Left hindlimb (tissue), 1 donor: ENCODE measurements around the gene TLE3.
"Not testable (repeated sequence)": the region's sequence is repeated elsewhere in the genome, so short reads cannot be mapped to it uniquely, and the experiment has no call there.

Experiments used
- DNase-seq: peaks from one replicate; pipeline ENCODE4 v3.0.0-alpha.2; 2018

Gene TLE3

DNA sequence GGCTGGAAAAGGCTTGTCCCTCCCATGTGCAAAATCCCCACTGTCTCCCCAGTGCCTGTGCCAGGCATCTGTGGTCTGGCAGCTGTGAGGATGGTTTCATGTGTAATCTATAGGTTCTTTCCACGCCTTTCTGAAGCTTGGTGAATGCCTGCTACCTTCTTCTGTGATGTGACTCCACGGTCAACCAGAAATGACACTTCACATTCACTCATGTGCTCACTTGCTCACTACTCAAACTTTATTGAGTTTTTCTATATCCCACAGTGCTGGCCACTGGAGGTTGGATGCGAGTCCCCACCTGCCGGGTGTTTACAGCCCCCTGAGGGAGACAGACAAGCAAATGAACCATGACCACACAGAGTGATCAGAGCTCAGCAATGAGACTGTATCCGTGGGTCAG, 27.9 kb upstream of the TLE3 start:
- DNase-seq, result no peak

DNA sequence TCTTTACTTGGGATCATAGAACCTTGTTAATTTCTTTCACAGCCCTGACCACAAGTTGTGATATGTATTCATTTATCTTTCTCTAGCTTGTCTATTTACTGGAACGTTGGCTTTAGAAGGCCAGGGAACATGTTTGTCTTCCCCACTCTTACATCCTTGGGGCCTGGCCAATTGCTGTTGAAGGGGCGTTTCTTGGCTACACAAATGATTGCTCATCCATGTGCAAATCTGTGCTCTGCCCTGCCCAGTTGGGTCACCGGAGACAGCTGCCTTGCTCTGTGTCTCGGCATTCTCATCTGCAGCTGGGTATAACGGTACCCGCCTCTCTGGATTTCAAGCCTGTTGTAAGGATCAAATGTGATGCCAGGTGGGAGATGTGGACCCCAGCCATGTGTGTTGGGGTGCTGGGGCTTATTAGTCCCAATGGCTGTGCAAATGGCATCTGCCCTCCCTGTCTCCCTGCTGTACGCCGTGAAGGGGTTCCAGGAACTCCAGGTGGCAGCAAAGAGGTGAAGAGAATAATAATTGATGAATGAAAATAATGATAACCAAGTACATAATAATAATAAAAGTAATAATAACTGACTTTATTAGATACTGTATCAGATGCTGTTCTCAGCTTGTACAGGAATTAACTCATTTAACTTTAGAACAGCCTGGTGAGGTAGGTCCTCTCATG, 24.0 kb upstream of the TLE3 start:
- peak; percentile 75 for DNase-seq

DNA sequence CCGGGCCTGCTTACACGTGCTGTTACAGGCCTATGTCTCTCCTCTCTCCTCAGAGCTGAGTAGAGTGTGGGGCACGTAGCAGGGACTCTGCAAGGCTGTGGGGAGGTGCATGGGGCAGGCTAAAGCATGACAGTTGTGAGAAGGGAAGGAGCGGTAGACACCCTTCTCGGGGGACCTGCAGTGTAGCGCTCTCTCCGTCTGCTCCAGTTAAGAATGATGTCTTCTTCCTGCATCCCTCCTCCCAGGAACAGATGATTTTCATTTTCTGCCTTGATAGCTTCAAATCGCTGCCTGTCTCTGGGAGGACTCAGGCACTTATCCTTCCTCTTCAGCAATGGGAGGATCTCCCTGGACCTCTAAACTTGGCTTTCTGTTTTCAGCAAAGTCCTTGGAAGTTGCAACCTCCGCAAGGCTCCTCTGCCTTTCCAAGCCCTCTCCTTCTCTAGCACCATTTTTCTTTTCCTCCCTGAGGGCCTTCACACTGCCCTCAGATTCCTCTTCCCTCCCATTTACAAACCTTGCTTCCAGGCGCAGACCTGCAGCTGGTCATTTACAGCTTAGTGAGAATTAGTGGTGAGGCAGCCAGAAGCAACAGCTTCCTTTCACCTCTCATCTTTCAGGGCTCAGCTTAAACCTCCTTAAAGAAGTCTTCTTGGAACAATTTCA, 23.4 kb upstream of the TLE3 start:
- peak; percentile 53 for DNase-seq

DNA sequence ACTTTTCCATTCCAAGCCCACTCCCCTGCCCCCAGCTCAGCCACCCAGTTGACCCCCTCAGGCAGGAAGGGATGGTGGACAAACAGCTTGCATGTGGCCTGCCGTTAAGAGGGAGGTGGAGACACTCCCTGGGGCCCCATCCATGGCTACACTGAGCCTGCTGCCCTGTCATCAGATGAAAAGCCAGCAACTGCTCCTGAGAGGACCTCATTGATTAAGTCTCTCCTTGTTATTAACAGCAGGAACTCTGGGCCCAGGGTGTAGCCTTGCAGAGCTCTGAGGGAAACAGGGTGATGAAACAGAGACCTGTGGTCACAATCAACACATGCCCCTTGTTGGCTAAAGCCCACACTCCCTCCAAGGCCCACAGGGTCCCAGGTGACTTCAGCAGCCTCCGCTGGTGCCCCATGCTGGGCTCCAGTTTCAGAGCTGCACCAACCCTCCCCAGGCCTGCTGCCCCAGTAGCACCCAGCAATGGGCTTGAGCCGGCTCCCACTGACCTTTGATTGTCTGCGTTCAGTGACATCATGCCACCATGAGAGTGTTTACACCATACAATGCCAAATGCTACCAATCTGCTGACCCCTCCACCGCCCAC, 22.3 kb upstream of the TLE3 start:
- no peak for DNase-seq

DNA sequence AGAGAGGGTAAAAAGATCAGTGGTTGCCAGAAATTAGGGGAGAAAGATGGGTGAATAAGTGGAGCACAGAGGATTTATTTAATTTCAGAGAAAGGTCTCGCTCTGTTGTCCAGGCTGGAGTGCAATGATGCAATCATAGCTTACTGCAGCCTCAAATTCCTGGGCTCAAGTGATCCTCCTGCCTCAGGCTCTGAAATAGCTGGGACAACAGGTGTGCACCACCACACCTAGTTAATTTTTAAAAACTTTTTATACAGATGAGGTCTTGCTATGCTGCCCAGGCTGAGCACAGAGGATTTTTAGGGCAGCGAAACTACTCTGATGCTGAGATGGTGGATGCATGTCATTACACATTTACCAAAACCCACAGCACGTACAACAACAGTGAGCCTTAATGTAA, 20.9 kb upstream of the TLE3 start:
- DNase-seq, result no peak

DNA sequence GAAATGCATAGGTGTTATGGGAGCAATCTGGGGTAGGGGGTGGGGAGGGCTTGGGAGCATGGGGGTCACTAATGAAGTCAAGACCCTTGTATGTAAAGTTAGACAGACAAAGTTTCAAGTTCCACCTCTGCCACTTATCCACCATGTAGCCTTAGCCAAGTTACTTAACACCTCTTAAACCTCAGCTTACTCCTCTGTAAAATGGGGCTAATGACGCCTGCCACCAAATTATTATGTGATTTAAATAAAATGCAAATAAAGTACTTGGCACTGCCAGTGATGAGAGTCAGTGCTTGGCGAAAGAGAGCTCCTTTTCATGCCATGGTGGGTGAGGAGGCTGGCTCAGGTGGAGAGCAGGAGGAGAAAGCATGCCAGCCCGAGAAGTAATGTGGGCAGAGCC, 18.6 kb upstream of the TLE3 start:
- no peak for DNase-seq

DNA sequence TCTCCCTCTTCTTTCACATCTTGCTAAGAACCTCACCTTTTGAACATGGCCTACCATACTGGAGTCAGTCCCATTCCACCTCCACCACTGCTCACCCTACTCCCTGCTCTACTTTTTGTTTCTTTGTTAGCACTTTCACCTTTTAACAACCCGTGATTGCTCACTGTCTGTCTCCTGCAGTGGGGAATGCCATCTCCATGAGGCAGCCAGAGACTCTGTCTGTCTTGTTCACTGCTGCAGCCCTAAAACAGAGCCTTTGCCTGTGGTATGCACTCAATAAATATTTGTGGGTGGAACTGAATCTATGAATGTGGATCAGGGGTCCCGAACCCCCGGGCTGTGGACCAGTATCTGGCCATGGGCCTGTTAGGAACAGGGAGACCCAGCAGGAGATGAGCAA, 16.5 kb upstream of the TLE3 start:
- no peak for DNase-seq

DNA sequence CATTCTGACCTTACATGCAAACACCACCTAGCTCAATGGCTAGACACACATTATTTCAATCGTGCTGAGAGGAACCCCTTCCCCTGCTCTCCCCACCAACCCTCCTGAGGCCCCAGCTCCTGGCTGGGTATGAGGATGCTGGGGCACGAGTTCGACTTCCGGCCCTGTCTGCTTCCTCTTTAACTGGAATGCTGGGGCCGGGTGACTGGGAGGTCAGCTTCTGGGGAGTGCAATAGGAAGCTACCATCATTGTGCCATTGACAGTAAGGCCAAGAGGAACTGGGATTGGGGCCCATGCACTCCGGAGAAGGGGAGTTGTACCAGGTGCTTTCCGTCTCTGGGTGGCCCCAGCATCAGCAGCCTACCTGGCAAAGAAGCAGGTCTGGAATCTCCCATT, 15.6 kb upstream of the TLE3 start:
- DNase-seq, result no peak

DNA sequence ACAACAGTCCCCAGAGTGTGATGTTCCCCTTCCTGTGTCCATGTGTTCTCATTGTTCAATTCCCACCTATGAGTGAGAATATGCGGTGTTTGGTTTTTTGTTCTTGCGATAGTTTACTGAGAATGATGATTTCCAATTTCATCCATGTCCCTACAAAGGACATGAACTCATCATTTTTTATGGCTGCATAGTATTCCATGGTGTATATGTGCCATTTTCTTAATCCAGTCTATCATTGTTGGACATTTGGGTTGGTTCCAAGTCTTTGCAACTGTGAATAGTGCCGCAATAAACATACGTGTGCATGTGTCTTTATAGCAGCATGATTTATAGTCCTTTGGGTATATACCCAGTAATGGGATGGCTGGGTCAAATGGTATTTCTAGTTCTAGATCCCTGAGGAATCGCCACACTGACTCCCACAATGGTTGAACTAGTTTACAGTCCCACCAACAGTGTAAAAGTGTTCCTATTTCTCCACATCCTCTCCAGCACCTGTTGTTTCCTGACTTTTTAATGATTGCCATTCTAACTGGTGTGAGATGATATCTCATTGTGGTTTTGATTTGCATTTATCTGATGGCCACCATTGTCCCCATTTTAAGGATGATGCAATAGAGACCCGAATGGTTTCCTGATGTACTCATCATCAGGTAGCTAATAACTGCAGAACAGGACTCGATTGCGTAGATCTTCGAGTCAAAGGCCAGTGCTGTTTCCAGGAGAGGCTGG, 15.0 kb upstream of the TLE3 start:
- DNase-seq, result not testable (repeated sequence)

DNA sequence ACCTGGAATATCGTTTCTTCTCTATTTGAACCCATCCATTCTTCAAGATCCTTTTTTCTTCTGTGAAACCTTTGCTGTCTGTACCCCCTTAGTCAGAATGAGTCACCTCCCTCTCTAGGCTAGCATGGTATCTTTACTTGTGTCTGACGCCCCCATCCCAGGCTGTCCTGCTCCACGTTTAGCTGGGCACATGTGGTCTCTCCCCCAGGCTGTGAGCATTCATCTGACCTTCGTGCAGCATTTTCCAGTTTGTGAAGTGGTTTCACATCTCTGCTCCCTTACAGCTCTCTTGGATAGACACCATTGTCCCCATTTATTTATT, 14.3 kb upstream of the TLE3 start:
- DNase-seq, result no peak

DNA sequence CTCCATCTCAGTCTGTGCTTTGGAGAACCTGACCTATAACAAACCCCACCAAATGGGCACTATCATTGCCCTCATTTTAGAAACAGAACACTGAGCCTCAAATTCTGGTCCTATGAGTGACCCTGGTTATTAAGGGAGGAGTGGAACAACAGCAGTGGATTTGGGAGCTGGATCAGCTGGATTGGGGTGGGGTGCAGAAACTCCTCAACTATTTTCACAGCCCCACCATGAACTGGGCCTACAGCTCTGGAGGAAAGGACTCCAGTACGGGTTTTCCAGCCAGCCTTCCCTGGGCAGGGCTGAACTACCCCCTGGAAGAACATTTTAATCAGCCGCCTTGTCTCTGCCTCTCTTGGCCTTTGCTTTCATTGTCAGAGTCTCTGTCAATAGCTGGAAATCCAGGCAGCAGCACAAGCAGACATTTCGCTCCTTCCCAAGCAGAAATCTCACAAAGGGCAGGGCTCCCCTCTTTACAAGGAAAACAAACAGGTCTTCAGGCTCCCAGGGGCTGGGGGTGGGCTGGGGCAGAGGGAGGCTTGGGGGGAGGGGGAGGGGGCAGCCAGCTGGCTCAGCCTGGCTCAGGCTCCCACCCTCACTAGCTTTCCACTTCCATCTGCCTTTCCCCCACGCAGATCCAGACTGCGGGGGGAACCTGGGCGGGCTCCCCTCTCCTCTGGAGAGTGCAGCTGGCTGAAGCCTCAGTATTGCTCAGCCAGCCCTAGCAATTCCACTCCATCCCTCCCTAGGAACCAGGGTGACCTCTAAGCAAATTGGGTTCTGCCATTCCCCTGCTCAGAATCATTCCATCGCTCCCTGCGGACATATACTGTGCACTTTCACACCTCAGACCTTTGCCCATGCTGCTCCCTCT, 13.7 kb upstream of the TLE3 start:
- peak; percentile 87 for DNase-seq

DNA sequence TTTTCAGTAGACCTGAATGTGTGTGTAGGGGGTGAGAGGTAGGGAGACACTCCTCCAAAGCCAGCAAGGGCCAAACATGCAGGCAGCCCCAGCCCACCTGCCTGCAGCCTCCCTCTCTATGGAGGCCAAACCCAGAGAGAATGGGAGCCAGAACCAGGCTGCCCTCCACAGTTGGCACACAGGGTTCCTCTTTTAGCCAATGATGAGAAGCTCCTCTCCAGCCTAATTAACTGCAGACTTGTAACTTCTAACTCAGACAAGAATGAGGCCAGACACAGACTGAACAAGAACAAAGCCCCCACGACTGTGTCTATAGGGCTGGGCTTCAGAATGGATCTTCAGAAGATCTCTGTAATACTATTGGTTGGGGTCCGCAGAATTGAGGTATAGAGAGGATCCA, 12.3 kb upstream of the TLE3 start:
- DNase-seq, result no peak

DNA sequence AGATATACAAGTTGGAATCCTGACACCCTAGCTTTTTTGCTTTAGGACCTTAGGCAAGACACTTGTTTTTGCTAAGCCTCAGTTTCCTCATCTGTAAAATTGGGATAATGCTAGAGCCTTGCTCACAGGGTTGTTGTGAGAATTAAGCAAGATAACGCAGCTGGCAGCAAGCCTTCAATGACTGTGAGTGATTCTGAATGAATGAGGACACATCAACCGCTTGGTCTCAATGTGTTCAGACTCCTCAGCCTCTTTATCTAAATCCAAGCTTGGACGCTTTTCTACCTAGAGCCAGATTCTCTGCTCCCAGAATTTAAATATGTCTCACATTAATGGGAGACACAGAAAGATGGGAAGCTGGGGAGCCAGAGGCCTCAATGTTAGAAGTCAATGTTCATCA, 11.8 kb upstream of the TLE3 start:
- DNase-seq, result no peak

DNA sequence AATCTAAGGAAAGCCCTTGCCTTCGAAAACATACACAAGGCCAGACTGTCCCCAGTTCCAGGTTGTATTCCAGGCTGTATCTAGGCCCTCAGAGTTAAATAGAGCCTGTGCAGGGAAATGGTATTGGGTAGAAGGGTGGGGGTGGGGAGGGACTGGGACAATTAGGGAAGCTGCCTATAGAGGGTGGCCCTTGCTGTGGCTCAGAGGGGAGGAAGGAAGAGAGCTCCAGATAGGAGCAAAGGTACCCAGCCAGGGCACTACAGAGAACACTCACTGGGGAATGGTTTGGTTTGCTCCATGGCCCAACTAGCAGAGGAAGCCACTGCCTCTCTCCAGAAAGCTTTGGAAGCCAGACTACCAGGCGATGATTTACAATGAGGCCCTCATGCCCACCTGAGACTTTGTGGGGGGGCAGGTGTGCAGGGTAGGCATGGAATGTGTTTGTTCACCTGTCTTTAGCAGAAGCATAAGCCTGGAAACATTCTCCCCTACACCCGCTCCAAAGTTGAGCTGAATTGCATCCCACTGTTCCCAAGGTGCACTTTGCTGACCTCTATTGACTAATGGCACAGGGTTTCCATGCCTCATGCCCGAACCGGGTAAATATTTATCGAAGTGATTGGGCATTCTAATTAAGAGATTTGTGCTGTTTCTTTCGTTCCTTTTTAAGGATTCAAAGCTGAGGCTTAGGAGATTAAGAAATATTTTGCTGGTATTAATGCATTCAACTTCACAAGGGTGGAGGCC, 6.3 kb upstream of the TLE3 start:
- peak; percentile 12 for DNase-seq

DNA sequence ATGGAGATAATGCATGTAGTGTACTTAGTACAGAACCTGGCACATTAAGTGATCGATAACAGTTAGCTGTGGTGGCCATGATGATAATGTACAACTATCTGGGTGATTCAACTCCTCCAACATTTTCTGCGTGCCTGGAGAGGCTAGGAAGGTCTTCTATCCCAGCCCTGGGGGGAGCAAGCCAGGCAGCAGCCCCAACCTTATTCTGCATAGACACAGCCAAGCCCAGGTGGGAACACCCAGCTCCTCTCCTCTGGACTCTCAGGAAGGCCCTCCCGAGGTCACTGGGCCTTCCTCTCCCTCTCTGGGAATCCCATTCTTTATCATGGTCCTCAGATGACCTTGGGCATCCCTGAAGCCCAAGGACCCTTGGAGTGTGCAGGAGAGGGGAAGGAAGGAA, 5.1 kb upstream of the TLE3 start:
- DNase-seq, result peak; percentile 18

DNA sequence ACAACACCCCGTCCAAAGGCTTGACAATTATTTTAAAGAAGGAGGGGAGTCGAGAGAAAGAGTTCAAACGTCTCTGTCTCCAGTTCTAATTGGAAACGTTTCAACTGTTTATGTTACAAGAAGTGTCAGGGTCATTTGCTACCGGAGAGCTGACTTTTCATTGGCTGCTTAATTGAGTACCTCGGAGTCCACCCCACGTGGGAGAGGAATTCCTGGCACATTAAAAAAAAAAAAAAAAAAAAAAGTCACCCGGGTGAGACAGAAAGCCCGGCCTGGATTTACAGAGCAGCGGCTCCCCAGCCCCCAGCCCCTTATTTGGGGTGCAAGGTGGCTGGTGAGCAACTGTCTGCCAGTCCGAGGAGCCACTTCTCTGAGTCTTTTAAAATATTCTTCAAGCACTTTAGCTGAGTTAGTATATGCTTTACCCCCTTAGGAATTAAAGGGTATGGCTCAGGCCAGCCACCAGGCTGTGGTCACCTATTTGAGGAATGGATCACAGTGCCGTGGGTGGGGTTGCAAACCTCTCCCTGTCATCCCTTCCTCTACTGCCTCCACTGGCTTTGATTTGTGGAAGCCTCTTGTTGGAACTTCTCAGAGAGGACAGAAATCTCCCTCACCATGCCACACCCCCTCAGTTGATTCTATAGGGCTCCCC, 3.9 kb upstream of the TLE3 start:
- DNase-seq, result peak; percentile 85

DNA sequence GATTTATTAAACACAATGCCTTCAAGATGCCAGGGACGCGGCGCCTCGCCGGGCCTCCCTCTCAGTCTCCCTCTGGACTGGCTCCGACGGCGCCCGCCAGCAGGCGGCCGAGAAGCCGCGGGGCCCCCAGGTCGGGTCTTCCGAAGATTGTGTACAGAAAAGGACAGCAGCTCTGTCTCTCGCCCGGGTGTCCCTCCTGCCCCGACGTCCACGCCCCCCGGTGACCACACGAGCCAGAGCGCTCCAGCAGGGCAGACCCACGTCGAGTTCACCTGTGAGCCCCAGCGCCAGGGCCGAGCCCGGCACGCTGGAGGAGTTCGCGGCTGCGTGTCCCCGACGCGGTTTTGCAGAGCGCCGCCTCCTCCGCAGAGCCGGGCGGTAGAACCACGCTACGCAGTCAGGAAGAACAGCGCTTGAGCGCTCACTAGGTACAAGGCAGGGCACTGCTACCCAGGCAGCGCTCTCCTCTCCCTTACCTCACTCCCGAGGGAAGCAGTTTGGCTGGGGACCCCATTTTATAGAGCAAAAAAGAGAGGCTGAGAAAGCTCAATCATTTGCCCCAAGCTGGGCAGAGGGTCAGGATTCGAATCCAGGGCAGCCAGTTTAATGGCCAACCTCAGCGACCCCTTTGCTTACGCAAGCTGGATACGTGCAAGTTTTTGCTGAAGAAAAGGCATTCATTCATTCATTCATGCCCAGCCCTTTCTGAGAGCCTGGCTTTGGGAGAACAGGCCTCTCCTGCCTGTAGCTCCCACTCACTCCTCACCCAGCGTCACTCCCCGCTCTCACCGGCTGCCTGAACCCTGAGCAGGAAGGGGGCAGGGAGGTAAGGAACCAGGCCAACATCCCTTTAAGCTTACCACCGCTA, 3.0 kb upstream of the TLE3 start:
- peak; percentile 68 for DNase-seq

DNA sequence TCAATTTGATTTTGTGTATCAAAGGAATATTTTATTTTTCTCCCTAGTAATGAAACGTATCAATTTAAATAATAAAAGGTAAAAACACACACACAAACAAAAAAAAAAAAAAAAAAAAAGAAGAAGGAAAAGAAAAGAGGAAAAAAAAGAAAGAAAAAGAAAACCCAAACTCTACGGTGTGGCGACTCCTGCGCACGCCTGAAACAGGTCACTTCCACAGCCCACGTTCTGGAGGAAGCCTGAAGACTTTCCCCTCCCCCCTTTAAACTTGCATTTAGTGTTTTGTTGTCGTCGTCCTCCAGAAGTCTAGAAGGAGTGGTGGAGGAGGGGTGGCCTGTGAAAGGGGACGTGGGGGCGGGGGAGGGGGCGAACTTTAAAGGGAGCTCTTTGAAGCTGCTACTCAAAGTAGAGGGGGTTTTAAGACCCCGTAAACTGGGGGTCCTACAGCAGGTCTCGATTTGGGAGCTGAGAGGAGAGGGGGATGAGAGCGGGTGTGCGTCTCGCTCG, 2.3 kb upstream of the TLE3 start:
- DNase-seq, result no peak

DNA sequence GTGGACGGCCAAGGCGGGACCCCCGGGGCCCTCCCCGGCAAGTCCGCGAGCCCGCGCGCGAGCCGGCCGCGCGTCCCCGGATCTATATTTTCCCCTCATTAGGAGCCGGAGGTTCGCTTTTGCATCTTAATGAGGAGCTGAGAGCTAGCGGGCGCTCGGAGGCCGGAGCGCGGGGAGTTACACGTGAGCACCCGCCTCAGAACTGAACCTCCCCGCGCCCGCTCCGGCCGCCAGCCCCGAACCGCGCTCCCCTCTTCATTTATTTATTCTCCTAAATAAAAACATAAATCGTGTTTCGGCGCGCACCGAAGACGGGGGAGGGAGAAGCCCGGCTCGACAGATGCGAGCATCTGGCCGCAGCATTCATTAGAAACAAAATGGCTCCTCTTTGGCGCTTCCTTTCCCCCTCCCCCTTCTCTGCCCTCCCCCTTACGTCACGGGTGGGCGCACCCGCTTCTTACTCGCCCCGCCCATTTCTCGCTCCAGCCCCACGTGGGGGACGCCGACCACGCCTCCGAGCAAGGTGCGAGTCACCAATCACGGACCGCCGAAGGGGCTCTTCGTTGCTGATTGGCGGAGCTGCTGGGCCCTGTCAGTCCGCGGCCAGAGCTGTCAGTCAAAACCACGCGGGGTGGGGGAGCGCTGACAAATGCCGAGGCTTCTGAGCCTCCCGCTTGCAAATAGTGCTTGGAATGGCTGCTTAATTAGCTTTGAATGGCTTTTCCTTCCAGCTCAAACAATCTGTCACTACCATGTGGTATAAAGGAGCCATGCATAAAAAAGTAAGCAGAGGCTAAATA, 1.6 kb upstream of the TLE3 start:
- DNase-seq, result peak; percentile 99
